NCI-H82 (cell line): ENCODE results near the gene C4B.
"Not testable (repeated sequence)": the region's sequence is repeated elsewhere in the genome, so short reads cannot be mapped to it uniquely, and the experiment has no call there.

ENCODE experiments used
- DNase-seq: peaks from one replicate; lab custom pipeline; 2025; lab: John Stamatoyannopoulos, UW

C4B gene

DNA sequence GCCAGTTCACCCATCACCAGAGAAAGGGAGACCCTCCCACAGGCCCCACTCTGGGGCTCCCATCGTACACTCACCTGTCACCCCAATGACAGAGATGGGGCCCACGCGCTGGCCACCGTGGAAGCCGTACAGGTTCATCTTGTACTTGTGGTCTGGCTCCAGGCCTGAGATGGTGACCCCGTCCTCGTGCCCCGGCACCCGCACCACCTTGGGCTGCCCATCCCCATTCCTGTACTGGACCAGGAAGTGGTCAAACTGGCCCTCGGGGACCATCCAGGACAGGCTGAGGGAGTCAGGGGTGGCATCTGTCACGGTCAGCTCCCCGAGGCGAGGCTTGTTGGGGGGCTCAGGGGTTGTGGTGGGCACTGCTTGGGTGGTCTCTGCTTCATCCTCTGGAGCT is 38.7 kb downstream of the C4B start:
- DNase-seq: not testable (repeated sequence)

DNA sequence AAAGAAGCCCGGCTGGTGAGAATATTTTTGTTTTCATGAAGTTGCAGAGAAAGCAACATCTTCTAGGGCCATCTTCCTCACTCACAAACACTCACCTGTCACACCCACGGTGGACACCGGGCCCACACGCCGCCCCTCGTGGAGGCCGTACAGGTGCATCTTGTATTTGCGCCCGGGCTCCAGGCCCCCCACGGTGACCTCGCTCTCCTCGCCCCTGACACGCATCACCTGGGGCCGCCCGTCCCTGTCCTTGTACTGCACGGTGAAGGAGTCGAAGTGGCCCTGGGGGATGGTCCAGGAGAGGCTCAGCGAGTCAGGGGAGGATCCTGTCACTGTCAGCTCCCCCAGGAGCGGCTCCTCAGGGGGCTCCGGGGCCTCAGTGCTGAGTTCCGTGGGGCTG is 41.2 kb downstream of the C4B start:
- not testable (repeated sequence) for DNase-seq

DNA sequence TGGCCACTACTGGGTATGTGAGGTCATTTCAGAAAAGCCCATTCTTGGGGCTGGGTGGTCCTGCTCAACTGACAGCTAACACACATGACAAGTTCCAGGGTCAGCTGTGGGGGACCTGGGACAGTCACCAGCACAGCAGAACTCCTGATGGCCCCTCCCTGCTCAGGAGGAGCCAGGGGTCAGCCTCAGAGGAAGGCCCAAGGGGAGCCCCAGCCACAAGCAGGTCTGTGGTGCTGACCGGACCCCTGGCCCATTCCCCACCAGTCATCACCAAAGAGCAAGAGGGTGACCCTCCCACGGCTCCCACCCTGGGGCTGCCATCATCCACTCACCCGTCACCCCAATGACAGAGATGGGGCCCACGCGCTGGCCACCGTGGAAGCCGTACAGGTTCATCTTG is 41.7 kb downstream of the C4B start:
- DNase-seq: no peak

DNA sequence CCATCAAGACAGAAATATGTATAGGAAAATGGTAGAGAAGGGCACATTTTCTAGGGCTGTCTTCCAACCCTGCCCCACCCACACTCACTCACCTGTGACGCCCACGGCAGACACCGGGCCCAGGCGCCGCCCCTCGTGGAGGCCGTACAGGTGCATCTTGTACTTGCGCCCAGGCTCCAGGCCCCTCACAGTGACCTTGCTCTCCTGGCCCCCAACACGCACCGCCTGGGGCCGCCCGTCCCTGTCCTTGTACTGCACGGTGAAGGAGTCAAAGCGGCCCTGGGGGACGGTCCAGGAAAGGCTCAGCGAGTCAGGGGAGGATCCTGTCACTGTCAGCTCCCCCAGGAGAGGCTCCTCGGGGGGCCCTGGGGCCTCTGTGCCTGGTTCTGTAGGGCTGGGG is 43.4 kb downstream of the C4B start:
- no peak for DNase-seq

DNA sequence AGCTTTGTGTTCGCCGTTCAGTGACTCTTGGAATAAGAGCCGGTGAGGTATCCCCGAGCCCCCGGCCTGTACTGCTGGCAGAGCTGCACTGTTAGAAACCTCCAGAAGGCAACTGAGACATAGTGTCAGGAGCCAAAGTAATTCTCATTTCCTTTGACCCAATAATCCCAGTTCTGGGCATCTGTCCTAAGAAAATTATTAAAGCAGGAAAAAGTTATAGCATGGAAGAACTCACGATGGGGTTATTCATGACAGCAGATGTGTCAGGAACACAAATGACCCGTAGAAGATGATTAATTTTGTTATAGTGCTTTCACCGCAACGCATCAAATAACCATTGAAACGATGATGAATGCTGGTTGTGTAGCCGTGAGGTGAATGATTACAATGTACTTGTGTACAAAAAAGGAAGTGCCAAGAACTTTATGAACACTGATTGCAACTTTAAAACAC is 43.9 kb downstream of the C4B start:
- DNase-seq: no peak

DNA sequence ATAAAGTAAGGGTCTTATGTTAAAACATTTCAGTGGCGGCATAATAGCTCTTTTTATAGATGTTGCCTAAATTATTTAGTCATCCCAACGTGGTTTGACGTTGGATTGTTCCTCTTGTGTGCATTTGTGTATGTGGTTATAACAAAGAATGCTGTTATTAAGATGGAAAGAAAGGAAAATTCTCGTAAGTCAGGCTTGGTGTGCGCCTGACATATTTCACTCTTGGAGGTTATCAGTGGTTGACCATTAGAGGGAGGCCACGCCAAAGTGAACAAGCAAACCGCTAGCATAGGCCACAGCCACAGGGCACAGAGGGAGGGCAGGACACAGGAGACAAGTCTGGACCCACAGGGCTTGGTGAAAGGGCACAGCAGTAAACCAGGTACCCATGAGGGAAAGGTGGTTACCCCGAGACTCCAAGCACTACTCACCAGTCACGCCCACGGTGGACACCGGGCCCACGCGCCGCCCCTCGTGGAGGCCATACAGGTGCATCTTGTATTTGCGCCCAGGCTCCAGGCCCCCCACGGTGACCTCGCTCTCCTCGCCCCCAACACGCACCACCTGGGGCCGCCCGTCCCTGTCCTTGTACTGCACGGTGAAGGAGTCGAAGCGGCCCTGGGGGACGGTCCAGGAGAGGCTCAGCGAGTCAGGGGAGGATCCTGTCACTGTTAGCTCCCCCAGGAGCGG is 46.5 kb downstream of the C4B start:
- no peak for DNase-seq

DNA sequence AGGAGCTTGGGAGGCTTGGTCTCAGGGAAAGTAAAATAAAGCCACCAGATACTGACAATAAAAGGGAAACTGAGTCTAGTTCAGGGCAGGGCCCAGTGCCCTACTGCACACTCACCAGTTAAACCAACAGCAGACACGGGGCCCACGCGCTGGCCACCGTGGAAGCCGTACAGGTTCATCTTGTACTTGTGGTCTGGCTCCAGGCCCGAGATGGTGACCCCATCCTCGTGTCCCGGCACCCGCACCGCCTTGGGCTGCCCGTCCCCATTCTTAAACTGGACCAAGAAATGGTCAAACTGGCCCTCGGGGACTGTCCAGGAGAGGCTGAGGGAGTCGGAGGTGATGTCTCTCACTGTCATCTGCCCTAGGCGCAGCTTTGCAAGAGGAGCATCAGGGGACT is 50.1 kb downstream of the C4B start:
- DNase-seq: no peak

DNA sequence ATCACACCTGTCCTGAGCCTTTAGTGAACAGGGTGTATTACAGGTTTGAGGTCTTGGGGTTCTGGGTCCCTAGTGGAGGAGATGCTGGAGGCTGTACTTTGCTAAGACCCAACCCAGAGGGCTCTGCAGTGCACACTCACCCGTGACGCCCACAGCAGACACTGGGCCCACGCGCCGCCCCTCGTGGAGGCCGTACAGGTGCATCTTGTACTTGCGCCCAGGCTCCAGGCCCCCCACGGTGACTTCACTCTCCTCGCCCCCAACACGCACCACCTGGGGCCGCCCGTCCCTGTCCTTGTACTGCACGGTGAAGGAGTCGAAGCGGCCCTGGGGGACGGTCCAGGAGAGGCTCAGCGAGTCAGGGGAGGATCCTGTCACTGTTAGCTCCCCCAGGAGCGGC is 52.9 kb downstream of the C4B start:
- not testable (repeated sequence) for DNase-seq

DNA sequence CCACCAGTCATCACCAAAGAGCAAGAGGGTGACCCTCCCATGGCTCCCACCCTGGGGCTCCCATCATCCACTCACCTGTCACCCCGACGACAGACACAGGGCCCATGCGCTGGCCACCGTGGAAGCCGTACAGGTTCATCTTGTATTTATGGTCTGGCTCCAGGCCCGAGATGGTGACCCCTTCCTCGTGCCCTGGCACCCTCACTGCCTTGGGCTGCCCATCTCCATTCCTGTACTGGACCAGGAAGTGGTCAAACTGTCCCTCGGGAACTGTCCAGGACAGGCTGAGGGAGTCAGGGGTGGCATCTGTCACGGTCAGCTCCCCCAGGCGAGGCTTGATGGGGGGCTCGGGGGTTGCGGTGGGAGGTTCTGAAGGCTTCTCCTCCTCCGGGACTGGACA is 53.7 kb downstream of the C4B start:
- DNase-seq: not testable (repeated sequence)

DNA sequence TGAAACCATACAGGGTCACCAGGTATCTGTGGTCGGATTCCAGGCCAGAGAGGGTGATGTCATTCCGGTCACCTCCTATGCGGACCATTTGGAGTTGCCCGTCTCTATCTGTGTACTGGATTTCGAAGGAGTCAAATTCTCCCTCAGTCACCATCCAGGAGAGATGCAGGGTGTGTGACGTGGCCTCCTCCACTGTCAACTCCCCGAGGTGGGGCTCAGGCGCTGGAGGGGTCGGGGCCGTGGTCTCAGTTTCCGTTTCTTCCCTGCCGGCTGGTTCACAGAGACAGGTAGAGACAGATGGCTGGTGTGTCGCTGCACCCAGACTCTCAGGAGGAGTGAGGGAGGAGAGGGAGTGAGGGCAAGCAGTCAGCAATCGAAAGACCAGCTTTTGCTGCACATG is 54.3 kb downstream of the C4B start:
- DNase-seq: no peak

DNA sequence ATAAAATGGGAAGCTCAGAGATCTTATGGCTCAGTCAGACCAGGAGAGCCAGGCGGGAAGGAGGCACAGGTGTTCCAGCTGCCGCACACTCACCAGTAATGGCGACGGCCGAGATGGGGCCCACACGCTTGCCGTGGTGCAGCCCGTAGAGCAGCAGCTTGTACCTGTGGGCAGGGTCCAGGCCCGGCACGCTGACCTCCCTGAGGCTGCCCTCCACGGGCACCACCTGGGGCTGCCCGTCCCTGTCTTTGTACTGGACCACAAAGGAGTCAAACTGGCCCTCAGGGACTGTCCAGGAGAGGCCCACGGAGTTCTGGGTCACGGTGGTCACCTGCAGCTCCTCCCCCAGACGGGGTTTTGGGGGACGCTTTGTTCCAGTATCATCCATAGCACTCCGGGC is 54.9 kb downstream of the C4B start:
- DNase-seq: no peak

DNA sequence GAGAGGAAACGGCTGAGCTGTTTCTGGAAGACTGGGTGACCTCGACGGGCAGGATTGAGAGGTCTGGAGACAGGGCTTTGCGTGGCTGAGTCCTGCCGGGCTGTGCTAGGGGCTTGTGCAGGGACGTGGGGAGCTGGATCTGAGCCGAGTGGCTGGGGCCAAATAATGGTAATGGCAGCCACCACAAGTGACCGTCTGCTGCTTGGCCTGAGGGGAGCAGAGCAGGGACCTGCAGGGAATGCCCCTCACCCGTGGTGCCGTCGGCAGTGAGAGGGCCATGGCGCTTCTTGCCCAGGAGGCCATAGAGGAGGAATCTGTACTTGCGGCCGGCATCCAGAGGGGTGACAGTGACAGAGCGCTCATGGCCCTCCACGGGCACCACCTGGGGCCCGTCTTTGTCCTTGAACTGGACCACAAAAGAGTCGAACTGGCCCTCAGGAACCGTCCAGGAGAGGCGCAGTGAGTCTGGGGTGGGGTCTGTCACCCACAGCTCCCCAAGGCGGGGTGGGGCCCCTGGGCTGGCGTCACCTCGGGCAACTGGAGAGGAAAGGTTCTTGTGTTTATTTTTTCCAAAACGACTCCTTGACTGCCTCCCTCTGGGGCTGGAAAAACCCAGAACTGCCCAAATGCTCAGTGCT is 55.4 kb downstream of the C4B start:
- no peak for DNase-seq

DNA sequence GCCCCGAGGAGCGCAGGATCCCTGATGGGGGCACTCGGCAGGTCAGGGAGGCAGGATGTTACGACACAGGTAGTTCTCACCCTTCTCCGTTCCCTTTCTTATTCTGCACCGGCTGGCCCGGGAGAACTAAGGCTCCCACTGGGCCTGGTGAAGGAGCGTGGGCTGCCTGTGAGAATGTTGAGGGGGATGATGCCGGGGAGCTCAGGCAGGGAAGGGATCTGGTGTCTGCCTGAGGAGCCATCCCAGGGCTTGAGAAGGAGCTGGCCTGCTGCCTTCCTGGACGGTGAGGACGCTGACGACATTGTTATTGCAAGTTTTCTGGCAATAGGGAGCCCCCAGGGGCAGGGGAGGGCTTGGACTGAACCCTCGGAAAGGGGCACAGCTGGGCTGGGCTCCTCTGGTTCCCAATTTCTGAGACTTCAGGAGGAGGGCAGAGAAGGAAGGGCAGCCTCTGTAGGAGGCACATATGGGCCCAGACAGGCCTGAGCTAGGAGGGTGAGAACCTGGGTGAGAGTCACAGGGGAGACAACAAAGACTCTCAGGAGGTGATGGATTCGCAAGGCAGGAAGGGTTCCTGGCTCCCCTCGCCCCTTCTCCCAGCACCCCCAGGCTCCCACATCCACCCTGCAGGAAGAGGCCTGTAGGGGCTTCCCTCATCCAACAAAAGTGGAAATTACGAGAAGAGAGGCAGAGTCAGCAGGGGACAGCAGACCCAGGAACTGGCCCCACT is 56.4 kb downstream of the C4B start:
- no peak for DNase-seq

DNA sequence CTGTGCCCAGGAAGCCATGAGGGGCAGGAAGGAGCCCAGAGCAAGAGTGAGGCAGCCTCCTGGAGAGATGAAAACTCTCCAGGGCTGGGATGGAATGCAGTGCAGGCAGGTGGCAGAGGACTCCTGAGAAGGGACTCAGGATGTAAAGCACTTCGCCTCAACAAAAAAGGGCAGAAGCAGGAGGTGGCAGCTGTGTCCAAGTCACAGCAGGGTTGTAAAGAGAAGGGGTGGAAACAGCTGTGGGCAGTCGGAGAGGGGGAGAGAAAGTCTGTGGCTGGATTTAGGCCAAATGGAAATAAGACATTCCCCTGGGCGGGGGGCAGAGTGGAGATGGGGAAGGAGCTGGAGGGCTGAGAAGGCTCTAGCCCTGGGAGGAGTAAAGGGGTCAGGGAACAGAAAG is 58.5 kb downstream of the C4B start:
- peak; percentile 23 for DNase-seq

DNA sequence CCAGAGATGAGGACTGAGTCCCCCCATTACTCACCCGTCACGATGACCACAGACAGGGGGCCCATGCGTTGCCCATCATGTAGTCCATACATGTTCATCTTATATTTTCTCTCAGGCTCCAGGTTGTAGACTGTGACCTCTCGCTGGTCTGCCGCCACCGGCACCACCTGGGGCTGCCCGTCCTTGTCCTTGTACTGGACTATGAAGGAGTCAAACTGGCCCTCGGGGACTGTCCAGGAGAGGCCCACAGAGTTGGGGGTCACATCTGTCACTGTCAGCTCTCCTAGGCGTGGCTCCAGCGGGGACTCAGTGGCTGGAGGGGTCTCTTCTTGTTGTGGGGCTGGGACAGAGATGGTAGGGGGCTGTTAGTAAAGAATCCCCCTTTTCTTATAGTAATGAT is 59.0 kb downstream of the C4B start:
- no peak for DNase-seq

DNA sequence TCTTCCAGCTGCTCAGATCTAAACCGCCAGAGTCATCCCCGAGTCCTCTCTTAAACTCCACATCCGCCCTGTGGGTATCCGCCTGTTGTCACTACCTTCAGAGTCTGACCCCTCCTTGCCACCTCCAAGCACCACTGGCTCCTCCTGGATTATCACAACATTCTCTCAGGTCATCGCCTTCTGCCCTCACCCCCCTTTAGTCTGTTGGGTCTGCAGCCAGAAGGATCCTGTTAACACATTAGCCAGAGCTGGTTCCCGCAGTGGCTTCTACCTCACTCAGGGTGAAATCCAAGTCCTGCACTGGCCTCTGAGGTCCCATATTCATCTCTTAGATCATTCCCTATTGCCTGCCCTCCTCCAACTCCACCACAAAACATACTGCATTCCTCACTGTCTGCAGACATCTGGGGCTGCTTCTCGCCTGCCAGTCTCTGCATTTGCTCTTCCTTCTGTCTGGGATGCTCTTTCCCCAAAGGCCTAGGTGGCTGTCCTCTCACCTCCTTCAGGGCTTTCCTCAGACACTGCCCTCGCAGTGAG is 60.5 kb downstream of the C4B start:
- DNase-seq: no peak

DNA sequence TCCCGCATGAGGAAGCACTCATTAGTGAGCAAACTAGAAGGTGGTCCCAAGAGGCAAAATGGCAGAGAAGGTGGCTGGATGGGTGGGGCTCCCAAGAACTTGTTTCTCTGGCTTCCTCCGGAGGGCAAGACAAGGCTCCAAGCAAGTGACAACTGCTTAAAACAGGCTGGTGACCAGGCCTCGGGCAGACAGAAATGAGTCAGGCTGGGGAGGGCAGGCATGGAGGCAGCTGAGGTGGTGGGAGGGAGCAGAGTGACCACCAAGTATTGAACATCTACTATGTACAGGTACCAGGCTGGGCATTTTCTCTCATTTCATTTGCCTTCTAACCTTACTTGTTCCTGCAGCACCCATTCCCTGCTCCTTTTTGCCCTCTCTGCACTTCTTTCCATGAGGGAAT is 61.2 kb downstream of the C4B start:
- DNase-seq: no peak

DNA sequence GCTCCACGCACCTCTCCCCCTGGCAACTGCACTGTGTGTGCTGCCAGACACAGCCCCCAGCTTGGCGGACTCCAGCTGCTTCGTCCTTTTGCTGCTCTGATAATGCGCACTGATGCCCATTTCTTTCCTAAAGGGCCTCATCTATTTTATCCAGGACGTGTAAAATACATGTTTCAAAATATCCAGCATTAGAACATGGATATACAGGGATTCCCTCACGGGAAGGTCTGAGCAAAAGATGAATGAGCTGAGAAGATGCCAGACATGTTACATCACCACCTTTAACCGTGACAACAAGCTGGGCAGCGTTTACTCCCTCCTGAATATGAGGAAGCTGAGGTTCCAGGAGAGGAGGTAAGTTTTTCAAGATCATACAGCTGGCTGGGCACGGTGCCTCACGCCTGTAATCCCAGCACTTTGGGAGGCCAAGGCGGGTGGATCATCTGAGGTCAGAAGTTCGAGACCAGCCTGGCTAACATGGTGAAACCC is 61.8 kb downstream of the C4B start:
- no peak for DNase-seq

DNA sequence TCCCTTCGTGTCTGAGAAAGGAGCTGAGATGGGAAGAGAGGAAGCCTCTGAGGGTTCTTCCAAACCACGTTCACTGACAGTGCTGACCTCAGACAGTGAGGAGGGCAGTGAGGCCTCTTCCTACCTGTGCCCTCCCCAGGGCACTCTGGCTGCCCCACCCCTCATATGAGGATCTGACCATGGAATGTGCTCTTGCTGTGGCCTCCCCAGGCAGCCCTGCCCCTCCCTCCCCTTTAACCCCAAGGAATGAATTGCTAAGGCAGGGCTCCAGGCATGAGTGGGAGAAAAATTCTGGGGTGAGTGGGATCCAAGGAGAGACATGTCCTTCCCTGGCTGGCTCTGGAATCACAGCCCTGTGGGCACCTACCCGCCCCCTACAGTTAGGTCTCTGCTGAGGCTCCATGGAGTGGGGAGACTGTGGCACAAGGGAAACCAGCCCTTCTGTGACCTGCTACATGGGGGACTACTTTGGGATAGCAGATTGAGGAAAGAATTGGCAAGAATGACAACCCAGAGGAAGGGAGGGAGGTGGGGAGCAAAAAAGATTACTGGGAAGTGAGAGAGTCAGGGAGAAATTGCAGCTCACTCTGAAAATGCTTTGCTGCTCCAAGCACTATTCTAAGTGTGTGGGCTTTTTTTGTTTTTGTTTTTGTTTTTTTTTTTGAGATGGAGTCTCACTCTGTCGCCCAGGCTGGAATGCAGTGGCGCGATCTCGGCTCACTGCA is 65.1 kb downstream of the C4B start:
- DNase-seq: no peak

DNA sequence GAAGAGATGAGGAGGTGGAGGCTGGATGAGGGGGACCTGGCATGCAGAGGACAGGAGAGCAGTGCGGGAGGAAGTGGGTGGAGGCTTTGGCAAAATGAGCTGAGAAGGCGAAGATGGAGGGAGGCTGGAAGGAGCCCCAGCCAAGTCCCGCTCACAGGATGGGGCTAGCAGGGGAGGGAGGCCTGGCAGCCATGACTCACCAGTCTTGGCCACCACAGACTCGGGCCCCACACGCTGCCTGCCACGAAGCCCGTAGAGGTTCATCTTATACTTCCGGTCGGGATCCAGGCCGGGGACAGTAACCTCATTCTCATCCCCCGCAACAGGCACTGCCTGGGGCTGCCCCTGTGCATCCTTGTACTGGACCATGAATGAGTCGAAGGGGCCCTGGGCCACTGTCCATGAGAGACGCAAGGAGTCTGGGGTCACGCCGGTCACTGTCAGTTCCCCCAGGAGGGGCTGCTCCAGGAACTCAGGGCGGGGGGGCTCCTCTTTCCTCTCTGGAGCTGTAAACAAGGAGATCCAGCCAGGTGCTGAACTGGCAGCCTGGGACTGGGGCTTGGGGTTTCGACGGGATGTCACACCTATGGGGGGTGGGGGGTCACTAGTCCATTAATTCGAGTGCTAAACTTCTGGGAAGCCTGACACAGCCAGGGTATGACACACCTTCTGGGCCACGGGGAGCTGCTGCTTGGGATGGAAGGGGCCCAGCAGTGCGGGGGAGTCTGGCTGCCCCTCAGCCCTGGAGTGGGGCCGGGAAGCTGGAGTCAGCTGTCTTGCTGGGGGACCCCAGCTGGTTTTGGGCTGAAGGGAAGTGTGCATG is 66.8 kb downstream of the C4B start:
- no peak for DNase-seq

DNA sequence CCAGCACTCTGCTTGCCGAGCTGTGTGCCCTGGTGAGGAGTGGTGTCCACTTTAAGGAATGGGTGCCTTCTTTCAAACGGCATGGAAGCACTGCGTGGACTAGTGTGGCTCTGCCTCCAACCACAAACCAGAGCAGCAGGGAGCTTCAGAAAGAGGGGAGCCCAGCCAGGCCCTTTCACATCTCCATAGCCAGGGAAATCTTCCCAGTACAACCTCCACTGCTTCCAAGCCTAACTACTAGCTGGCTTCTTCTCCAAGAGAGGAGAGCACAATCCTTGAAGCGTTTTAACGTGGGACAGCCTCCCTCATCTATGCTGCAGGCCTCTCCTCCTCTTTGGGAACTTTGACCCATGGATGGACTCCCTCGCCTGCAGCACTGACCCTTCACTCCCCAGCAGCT is 67.9 kb downstream of the C4B start:
- DNase-seq: no peak
